Calu3 (cell line): ENCODE measurements around the gene ZNF22. TPM values are rescaled to one million over a fixed set of nuclear protein-coding genes. Genes with fewer than 3 reads are reported as not detected.

ENCODE experiments used
- BruUV-seq: library from RNA; stranded (reverse); fragments of 400-500 nt; replicated peaks from 2 replicates; lab custom pipeline; 2021; lab: Mats Ljungman, UMichigan
- CTCF ChIA-PET: fragments of 300-600 bp; sonication (Branson Sonifier 250); formaldehyde crosslinking; loops from one replicate; lab custom pipeline; 2022; ENCODE audit warnings: antibody characterized with exemption; lab: Charles Lee
- DNase-seq: peaks from one replicate; pipeline ENCODE4 v3.0.0; 2022
- H3K27ac Mint-ChIP-seq: one replicate; pipeline ENCODE4 v1.8.0; 2022; ENCODE audit warnings: mixed read lengths; ENCODE audit not compliant: unreplicated experiment
- H3K27me3 Mint-ChIP-seq: one replicate; pipeline ENCODE4 v1.8.0; 2022; ENCODE audit warnings: mixed read lengths; ENCODE audit not compliant: unreplicated experiment
- H3K36me3 Mint-ChIP-seq: one replicate; pipeline ENCODE4 v1.8.0; 2022; ENCODE audit warnings: mild to moderate bottlenecking, moderate library complexity, mixed read lengths; ENCODE audit not compliant: insufficient read depth, unreplicated experiment
- H3K4me1 Mint-ChIP-seq: one replicate; pipeline ENCODE4 v1.8.0; 2022; ENCODE audit warnings: mild to moderate bottlenecking, low read depth, mixed read lengths; ENCODE audit not compliant: unreplicated experiment
- H3K4me3 Mint-ChIP-seq: one replicate; pipeline ENCODE4 v1.8.0; 2022; ENCODE audit warnings: mild to moderate bottlenecking, low read depth, moderate library complexity, mixed read lengths; ENCODE audit not compliant: unreplicated experiment
- H3K9me3 Mint-ChIP-seq: one replicate; pipeline ENCODE4 v1.8.0; 2022; ENCODE audit warnings: low read depth, mixed read lengths; ENCODE audit not compliant: unreplicated experiment
- CTCF ChIP-seq: fragments of 200-600 bp; IDR thresholded peaks from one replicate; pipeline ENCODE4 v1.8.0; 2022; ENCODE audit warnings: antibody characterized with exemption; ENCODE audit not compliant: unreplicated experiment
- intact Hi-C: fragments of 100-400 bp; cut with micrococcal nuclease; formaldehyde crosslinking; loops from one replicate; pipeline ENCODE4 v1.10.0; 2022; ENCODE audit not compliant: unreplicated experiment
- total RNA-seq: library from RNA; stranded (reverse); gene quantifications from 2 replicates; pipeline ENCODE4 v1.2.3, GENCODE V29; 2022

The ZNF22 gene
- total RNA-seq, 1 experiment from 2014 or later, result 11.9 TPM

GRCh38 chr10:45050551-45051235 is 50.0 kb downstream of the ZNF22 start:
- Mint-ChIP-seq H3K4me1 (no peaks in the 10 kb centered on the region), H3K36me3 (no peaks in the 10 kb centered on the region), H3K4me3 (no peak overlapping the region), H3K9me3 (no peaks in the 10 kb centered on the region), H3K27me3 (peaks cover 34% of the 10 kb centered on the region), H3K27ac (no peak overlapping the region)
- BruUV-seq, result no TSS peak
- CTCF ChIA-PET, result no interaction called here
- intact Hi-C loops, result no loop called here
- DNase-seq, result no peak
- TF ChIP-seq CTCF, result no peak

- H3K4me1 Mint-ChIP-seq, result no peaks in the 10 kb centered on the region
- CTCF ChIA-PET, result no interaction called here
- H3K36me3 Mint-ChIP-seq, result no peaks in the 10 kb centered on the region
- no TSS peak for BruUV-seq
- DNase-seq, result no peak
- no peak overlapping the region for H3K4me3 Mint-ChIP-seq
- no peak for TF ChIP-seq CTCF
- intact Hi-C loops, result no loop called here
- peaks cover 39% of the 10 kb centered on the region for H3K27me3 Mint-ChIP-seq
- no peaks in the 10 kb centered on the region for H3K9me3 Mint-ChIP-seq
- H3K27ac Mint-ChIP-seq, result no peak overlapping the region
These were observed 52.0 kb downstream of the ZNF22 start for GRCh38 chr10:45052700-45053099.

GRCh38 chr10:45053569-45054100 is 52.9 kb downstream of the ZNF22 start:
- H3K4me3 Mint-ChIP-seq, result no peak overlapping the region
- no peak for TF ChIP-seq CTCF
- no peaks in the 10 kb centered on the region for H3K36me3 Mint-ChIP-seq
- intact Hi-C loops, result no loop called here
- H3K27me3 Mint-ChIP-seq, result peaks cover 39% of the 10 kb centered on the region
- no peaks in the 10 kb centered on the region for H3K9me3 Mint-ChIP-seq
- DNase-seq, result no peak
- CTCF ChIA-PET, result no interaction called here
- BruUV-seq, result no TSS peak
- no peaks in the 10 kb centered on the region for H3K4me1 Mint-ChIP-seq
- no peak overlapping the region for H3K27ac Mint-ChIP-seq

Other genes with a start within 250 kb of the ZNF22 start
- not detected in 2 replicates for gene TMEM72, start 89.6 kb upstream of the ZNF22 start, total RNA-seq
- gene RASSF4, start 41.1 kb upstream of the ZNF22 start, total RNA-seq, result 2.2 and 2.4 TPM in 2 replicates
- 11.1 and 16.5 TPM in 2 replicates for gene DEPP1, start 22.1 kb upstream of the ZNF22 start, total RNA-seq